ENCODE measurements around the gene GORAB.

DNA sequence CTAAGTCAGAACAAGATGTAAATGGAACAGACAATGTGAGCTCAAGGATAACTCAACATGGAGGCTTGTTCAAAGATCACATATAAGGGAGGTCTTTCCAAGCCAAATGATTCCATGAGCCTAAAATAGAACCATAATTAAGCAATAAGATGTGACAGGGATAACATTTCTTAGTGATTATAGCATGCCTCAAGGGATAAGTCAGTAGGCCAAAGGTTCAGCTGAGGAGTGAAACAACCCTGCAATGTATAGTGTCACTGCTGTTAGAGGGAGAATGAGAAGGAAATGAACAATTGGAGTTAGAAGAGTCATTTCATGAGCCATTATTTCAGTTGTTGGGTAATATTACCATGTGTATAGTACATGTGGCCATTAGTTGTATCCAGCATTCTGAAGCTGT lies 25.0 kb downstream of the GORAB start:
- TF ChIP-seq CTCF (conservative IDR thresholded peaks at IDR 0.05; ENCODE audit: low read depth, low read length) (no peak), EZH2 (IDR thresholded peaks at IDR 0.05; ENCODE audit: borderline replicate concordance, low read depth, low read length, poor library complexity, severe bottlenecking) (no peak)

Data from A673 (cell line).